HCEC 1CT (cell line): ENCODE data around the gene STYXL1.
A peak's percentile ranks its signal among the peaks of the same experiment; 100 is the strongest.
"Not testable (repeated sequence)": the region's sequence is repeated elsewhere in the genome, so short reads cannot be mapped to it uniquely, and the experiment has no call there.

ENCODE experiments used
- DNase-seq: peaks from one replicate; pipeline ENCODE4 v3.0.0-alpha.2; 2017

STYXL1 gene

GRCh38 chr7:76023002-76023401 lies 24.8 kb downstream of the STYXL1 start:
- DNase-seq: no peak

- DNase-seq: no peak
Measured at GRCh38 chr7:76022026-76022780, 25.6 kb downstream of the STYXL1 start.

GRCh38 chr7:76020031-76020714 lies 27.6 kb downstream of the STYXL1 start:
- peak; percentile 41 for DNase-seq

GRCh38 chr7:76018520-76018919 lies 29.3 kb downstream of the STYXL1 start:
- not testable (repeated sequence) for DNase-seq

GRCh38 chr7:76016191-76016947 lies 31.4 kb downstream of the STYXL1 start:
- no peak for DNase-seq

GRCh38 chr7:76011442-76011861 lies 36.3 kb downstream of the STYXL1 start:
- peak; percentile 52 for DNase-seq

GRCh38 chr7:76009672-76010600 lies 37.9 kb downstream of the STYXL1 start:
- DNase-seq: no peak

GRCh38 chr7:76008156-76008687 lies 39.6 kb downstream of the STYXL1 start:
- no peak for DNase-seq

- not testable (repeated sequence) for DNase-seq
Measured at GRCh38 chr7:76005004-76005403, 42.8 kb downstream of the STYXL1 start.

GRCh38 chr7:76003351-76003750 lies 44.4 kb downstream of the STYXL1 start:
- no peak for DNase-seq

- DNase-seq: no peak
Measured at GRCh38 chr7:76002822-76003221, 45.0 kb downstream of the STYXL1 start.

GRCh38 chr7:76002139-76002538 lies 45.7 kb downstream of the STYXL1 start:
- no peak for DNase-seq

GRCh38 chr7:76000566-76000965 lies 47.2 kb downstream of the STYXL1 start:
- no peak for DNase-seq

- DNase-seq: no peak
Measured at GRCh38 chr7:75998038-75998437, 49.8 kb downstream of the STYXL1 start.

GRCh38 chr7:75996476-75996875 lies 51.3 kb downstream of the STYXL1 start:
- DNase-seq: no peak

GRCh38 chr7:75995996-75996395 lies 51.8 kb downstream of the STYXL1 start:
- no peak for DNase-seq

GRCh38 chr7:75995052-75995471 lies 52.7 kb downstream of the STYXL1 start:
- no peak for DNase-seq

- DNase-seq: peak; percentile 90
Measured at GRCh38 chr7:75994388-75995051, 53.3 kb downstream of the STYXL1 start, which contains the start of gene TMEM120A. Gene TMEM120A (minus strand): TSS chr7:75994595. CDS start chr7:75994570, 25 bp downstream.

- peak; percentile 50 for DNase-seq
Measured at GRCh38 chr7:75993689-75994387, 54.0 kb downstream of the STYXL1 start.

GRCh38 chr7:75992083-75992755 lies 55.6 kb downstream of the STYXL1 start:
- no peak for DNase-seq
